ENCODE data around the gene HPF1.

DNA sequence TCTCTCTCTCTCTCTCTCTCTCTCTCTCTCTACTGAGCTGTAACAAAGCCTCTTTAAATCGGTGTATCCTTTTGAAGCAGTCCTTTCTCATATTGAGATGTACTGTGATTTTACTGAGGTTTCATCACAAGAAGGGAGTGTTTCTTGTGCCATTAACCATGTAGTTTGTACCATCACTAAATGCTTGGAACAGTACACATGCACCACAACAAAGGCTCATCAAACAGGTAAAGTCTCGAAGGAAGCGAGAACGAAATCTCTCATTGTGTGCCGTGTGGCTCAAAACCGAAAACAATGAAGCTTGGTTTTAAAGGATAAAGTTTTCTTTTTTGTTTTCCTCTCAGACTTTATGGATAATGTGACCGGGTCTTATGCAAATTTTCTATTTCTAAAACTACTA, 37.2 kb downstream of the HPF1 start:
- TF ChIP-seq, protein P1, sequence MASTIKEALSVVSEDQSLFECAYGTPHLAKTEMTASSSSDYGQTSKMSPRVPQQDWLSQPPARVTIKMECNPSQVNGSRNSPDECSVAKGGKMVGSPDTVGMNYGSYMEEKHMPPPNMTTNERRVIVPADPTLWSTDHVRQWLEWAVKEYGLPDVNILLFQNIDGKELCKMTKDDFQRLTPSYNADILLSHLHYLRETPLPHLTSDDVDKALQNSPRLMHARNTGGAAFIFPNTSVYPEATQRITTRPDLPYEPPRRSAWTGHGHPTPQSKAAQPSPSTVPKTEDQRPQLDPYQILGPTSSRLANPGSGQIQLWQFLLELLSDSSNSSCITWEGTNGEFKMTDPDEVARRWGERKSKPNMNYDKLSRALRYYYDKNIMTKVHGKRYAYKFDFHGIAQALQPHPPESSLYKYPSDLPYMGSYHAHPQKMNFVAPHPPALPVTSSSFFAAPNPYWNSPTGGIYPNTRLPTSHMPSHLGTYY (CRISPR knock-in tag; IDR thresholded peaks at IDR 0.05) = no peak
- TF ChIP-seq CTCF (IDR thresholded peaks at IDR 0.05) = no peak
- TF ChIP-seq, protein P2, sequence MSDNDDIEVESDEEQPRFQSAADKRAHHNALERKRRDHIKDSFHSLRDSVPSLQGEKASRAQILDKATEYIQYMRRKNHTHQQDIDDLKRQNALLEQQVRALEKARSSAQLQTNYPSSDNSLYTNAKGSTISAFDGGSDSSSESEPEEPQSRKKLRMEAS (CRISPR knock-in tag; IDR thresholded peaks at IDR 0.05) = no peak
